ENCODE measurements around the gene RPL18A.

Gene RPL18A

GRCh38 chr19:17843292-17843827, 16.4 kb upstream of the RPL18A start:
- H3K36me3 Mint-ChIP-seq (ENCODE audit: low read depth): no peaks in the 10 kb centered on the region
- no peak for TF ChIP-seq CTCF (IDR thresholded peaks at IDR 0.05; ENCODE audit: unreplicated experiment in 3 of 3)
- H3K9me3 Mint-ChIP-seq: no peaks in the 10 kb centered on the region
- H3K4me3 Mint-ChIP-seq: no peak overlapping the region
- H3K27me3 Mint-ChIP-seq (ENCODE audit: low read depth): peaks cover 43% of the 10 kb centered on the region
- H3K27ac Mint-ChIP-seq: no peak overlapping the region
- H3K4me1 Mint-ChIP-seq: peaks cover 4% of the 10 kb centered on the region

DNA sequence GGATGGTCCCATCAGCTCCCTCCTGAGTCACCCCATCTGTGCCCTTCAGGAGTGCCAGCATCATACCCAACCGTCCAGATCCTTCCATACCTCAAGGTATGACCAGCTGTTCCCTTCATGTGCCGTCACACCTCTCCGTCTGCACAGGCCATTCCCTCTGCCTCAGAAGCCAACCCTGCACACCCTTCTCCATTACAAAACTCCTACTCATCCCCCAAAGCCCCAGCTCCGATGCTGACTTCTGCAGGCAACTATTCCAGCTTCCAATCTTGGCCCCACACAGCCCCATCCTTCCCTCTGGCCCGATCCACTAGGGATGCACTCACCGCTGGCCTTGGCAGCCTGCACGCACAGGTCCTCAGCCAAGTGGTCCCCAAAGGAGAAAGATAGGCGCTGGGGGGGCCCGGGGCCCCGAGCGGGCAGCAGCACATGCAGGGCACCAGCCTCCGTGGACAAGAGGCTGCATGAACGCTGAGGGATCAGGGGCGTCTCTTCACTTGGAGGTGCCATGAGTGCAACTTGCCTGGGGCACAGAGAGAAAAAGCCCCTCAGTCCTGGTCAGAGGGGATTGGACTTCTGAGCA, 15.7 kb upstream of the RPL18A start:
- no peak overlapping the region for H3K27ac Mint-ChIP-seq
- TF ChIP-seq CTCF (IDR thresholded peaks at IDR 0.05; ENCODE audit: unreplicated experiment in 3 of 3): no peak
- peaks cover 4% of the 10 kb centered on the region for H3K4me1 Mint-ChIP-seq
- H3K9me3 Mint-ChIP-seq: no peaks in the 10 kb centered on the region
- H3K4me3 Mint-ChIP-seq: peak overlapping the region; percentile 4 to 76 (median 13)
- H3K27me3 Mint-ChIP-seq (ENCODE audit: low read depth): peaks cover 39% of the 10 kb centered on the region
- H3K36me3 Mint-ChIP-seq (ENCODE audit: low read depth): no peaks in the 10 kb centered on the region

DNA sequence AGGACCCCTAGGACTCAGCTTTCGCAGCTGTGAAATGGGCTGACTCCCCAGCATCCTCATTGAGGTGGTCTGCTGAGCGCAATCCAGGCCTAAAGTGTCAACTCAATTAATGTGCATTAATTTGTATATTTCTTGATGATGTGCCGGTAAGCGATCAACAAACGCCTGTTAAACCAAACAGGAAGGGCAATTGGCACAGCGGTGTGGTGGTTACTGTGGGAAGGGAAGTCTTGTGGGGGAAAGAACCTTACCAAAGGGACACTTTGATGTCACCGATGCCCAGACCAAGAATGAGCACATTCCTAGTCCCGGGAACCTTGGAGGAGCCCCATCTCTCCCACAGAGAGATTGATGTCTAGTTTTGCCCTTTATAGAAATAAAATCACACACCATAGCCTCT, 13.6 kb upstream of the RPL18A start:
- no peak for TF ChIP-seq CTCF (IDR thresholded peaks at IDR 0.05; ENCODE audit: unreplicated experiment in 3 of 3)
- peaks cover 2% of the 10 kb centered on the region for H3K9me3 Mint-ChIP-seq
- H3K4me1 Mint-ChIP-seq: peaks cover 4% of the 10 kb centered on the region
- H3K4me3 Mint-ChIP-seq: no peak overlapping the region
- H3K36me3 Mint-ChIP-seq (ENCODE audit: low read depth): no peaks in the 10 kb centered on the region
- peaks cover 21% of the 10 kb centered on the region for H3K27me3 Mint-ChIP-seq (ENCODE audit: low read depth)
- no peak overlapping the region for H3K27ac Mint-ChIP-seq

- no peak for TF ChIP-seq CTCF (IDR thresholded peaks at IDR 0.05; ENCODE audit: unreplicated experiment in 3 of 3)
- Mint-ChIP-seq H3K36me3 (ENCODE audit: low read depth) (no peaks in the 10 kb centered on the region), H3K27me3 (ENCODE audit: low read depth) (peaks cover 17% of the 10 kb centered on the region), H3K4me3 (peak within 1 kb of the TSS; percentile 70 to 75 (median 74)), H3K9me3 (peaks cover 2% of the 10 kb centered on the region), H3K27ac (peak within 1 kb of the TSS; percentile 74 to 96 (median 90)), H3K4me1 (peaks cover 4% of the 10 kb centered on the region)
Observed at GRCh38 chr19:17847538-17848366, 12.0 kb upstream of the RPL18A start, which contains the start of gene JAK3. Gene JAK3, minus strand, starts transcription at chr19:17847982. Its CDS starts 3,565 bp downstream, at chr19:17844417.

DNA sequence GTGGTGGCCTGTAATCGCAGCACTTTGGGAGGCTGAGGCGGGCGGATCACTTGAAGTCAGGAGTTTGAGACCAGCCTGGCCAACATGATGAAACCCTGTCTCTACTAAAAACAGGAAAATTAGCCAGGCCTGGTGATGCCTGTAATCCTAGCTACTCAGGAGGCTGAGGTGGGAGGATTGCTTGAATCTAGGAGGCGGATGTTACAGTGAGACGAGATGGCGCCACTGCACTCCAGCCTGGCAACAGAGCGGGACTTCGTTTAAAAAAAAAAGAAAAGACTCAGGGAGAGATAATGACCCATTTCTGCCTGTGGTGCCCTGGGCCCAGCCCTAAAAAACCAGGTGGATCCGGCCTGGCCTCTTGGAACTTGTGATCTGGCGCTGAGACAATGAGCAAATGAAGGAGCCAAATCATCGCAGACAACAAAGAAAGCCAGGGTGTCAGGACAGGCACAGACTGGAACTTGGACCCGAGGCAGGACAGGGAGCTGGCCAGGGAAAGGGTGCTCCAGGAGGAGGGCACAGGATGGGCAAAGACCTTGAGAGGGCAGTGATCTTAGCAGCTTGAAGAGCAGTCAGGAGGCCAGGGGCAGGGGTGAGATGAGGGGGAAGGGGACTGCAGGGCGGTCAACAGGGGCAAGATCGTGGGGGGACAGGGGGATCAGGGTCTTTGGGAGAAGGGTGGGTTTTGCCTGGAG, 11.0 kb upstream of the RPL18A start:
- H3K27ac Mint-ChIP-seq: peak overlapping the region in 2 of 3 experiments; percentile 31 to 60
- peaks cover 4% of the 10 kb centered on the region for H3K4me1 Mint-ChIP-seq
- peaks cover 2% of the 10 kb centered on the region for H3K9me3 Mint-ChIP-seq
- H3K4me3 Mint-ChIP-seq: peak overlapping the region in 1 of 3 experiments; percentile 48
- H3K27me3 Mint-ChIP-seq (ENCODE audit: low read depth): peaks cover 17% of the 10 kb centered on the region
- no peak for TF ChIP-seq CTCF (IDR thresholded peaks at IDR 0.05; ENCODE audit: unreplicated experiment in 3 of 3)
- H3K36me3 Mint-ChIP-seq (ENCODE audit: low read depth): no peaks in the 10 kb centered on the region
